GM18505 (cell line): ENCODE results near the gene GNG3.
"Not testable (repeated sequence)": the region's sequence is repeated elsewhere in the genome, so short reads cannot be mapped to it uniquely, and the experiment has no call there.

Source experiments
- ATAC-seq: cut with Tn5 transposase; IDR thresholded peaks from one replicate; pipeline ENCODE4 v1.9.1; 2021; ENCODE audit not compliant: unreplicated experiment
- POLR2A ChIP-seq: IDR thresholded peaks from 4 replicates; pipeline ENCODE4 v1.6.1; 2011; ENCODE audit warnings: borderline replicate concordance; ENCODE audit not compliant: insufficient read depth, insufficient read length; ENCODE audit errors: extremely low read depth

Gene GNG3

DNA sequence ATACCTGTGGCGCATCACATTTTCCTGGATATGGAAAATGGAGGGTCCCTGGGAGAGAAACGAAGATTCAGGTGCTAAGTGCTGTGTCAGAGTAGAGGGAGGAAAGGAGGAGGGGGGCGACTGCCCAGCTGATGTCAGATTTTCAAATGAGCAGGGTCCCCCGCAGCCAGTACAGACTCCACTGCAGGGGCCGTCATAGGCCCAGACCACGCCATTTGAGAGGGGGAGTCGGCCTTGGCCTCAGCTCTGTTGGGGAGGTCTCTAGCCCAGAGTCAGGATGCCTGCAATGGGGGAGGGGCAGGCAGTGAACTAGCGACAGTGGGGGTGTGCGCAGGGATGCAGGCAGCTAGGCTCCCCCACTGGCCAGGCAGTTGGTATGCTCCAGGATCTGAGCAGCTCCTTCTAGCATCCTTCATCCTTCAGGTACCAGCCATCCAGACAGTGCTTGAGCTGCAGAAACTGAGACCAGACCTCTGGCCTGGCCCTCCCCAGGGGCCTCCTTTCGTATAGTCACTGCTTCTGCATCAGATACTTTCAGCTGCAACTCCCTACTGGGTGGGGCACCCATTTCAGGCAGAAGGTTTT lies at the start of gene GNG3, which contains the start of gene BSCL2:
GNG3 (plus strand) TSS at position 400 of the 585 bp plus-strand sequence. CDS start 620 bp downstream, outside the sequence.
BSCL2 (minus strand) TSS at position 148 of the 585 bp plus-strand sequence. CDS start 229 bp downstream, outside the sequence.
- no peak for ATAC-seq
- TF ChIP-seq POLR2A, result no peak

DNA sequence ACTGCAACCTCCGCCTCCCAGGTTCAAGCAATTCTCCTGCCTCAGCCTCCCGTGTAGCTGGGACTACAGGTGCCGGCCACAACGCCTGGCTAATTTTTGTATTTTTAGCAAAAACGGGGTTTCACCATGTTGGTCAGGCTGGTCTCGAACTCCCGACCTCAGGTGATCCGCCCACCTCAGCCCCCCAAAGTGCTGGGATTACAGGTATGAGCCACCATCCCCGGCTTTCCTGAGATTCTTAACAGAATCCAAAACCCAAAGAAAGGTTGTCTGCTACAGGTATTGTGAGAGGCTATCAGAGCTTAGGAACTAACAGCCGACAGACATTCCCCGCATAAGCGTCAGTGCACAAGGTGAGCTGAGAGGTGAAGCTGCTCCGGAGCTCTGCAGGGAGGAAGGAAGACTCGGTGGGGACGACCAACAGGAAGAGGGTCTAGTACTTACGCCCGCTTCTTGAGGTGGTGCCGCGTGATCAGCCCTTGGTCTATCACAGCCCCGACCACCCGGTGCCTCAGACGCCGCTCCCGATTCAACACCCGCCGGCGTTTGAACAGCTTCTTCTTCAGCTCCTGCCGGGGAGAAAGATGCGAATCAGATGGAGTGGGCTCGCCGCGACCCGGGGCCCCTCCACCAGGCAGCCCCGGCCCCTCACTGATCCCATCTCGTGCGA lies 42.9 kb upstream of the GNG3 start:
- peak; percentile 12 for ATAC-seq
- no peak for TF ChIP-seq POLR2A

DNA sequence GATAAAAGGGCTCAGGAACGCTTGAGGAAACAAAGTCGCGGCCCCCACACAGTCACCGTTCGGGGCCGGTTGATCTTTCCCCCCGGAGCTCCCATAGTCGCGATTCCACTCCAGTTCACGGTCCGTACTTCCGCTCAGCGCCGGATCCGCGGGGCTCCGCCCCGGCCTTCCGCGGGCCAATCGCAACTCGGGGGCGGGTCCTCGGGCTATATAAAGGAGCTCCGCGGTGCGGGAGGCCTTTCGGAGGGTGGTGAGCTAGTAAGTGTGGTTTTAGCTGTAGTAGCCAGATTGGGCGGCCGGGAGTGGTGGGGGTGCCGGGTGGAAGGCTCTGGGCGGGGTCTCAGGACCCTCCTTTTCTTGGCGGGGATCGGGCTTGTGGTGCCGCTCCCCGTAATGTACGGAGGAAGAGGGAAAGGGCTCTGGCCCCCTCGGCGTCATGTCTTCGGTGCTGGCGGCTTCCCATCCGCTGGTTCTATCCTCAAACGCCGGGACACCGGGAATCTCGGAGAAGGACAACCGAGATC lies 42.3 kb upstream of the GNG3 start, which contains the start of the genes C11orf98 and CSKMT:
C11orf98 (minus strand) TSS at position 136 of the 524 bp plus-strand sequence; CDS start at position 95, 41 bp downstream.
CSKMT (plus strand) TSS at position 238 of the 524 bp plus-strand sequence. CDS start 568 bp downstream, outside the sequence.
- TF ChIP-seq POLR2A, result peak; percentile 100
- peak; percentile 76 for ATAC-seq

DNA sequence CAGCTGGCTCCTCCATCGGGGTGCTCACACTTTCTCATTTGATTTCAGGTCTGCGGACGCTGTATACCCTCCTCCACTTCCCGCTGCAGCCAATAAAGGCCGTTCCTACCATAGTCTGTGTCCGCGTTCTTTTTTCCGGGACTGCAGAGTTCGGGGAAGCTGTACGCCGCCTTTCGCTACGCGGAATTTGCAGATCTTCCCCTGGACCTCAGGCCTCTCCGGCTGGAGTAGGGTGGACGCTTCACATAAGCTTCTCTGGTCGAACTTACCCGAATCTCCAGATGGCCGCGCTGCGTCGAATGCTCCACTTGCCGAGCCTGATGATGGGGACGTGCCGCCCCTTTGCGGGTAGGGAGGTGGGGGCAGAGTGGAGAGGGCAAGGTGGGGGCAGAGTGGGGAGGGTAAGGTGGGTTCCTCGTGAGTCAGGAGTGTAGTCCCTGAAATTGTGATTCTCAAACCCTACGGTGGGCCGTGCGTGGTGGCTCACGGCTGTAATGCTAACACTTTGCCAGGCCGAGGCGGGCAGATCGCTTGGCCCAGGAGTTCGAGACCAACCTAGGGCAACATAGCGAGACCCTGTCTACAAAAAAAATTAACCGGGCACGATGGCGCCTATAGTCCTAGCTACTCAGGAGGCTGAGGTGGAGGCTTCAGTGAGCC lies 41.7 kb upstream of the GNG3 start:
- ATAC-seq, result peak; percentile 9
- TF ChIP-seq POLR2A, result no peak

DNA sequence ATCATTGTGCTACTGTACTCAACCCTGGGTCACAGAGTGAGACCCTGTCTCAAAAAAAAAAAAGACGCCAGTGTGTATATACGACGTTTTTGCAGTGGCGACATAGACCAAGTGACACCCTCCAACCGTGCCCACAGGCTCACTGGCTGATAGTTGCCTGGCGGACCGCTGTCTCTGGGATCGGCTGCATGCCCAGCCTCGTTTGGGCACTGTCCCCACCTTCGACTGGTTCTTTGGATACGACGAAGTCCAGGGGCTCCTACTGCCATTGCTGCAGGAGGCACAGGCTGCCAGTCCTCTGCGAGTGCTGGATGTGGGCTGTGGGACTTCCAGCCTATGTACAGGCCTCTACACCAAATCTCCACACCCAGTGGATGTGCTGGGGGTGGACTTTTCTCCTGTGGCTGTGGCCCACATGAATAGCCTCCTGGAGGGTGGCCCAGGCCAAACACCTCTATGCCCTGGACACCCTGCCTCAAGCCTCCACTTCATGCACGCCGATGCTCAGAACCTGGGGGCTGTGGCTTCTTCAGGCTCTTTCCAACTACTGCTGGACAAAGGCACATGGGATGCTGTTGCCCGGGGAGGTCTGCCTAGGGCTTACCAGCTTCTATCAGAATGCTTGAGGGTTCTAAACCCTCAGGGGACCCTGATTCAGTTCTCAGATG lies 41.1 kb upstream of the GNG3 start:
- TF ChIP-seq POLR2A, result peak; percentile 51
- ATAC-seq, result no peak

DNA sequence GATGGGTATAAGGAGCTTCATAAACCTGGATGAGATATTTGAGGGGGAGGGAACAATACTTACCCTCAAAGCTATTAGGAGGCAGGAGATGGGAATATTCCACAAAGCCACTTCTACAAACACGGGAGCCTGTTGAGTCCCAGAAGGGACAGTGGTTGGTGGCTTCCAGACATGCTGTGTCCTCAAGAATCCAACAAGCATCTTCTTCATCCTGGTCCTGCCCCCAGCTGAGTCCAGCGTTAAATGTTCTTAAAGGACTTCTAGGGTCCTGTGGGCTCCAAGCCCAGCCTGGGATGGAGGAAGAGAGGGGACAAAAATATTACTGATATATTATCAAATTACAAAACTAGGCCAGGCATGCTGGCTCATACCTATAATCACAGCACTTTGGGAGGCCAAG lies 40.0 kb upstream of the GNG3 start:
- no peak for ATAC-seq
- TF ChIP-seq POLR2A, result no peak

DNA sequence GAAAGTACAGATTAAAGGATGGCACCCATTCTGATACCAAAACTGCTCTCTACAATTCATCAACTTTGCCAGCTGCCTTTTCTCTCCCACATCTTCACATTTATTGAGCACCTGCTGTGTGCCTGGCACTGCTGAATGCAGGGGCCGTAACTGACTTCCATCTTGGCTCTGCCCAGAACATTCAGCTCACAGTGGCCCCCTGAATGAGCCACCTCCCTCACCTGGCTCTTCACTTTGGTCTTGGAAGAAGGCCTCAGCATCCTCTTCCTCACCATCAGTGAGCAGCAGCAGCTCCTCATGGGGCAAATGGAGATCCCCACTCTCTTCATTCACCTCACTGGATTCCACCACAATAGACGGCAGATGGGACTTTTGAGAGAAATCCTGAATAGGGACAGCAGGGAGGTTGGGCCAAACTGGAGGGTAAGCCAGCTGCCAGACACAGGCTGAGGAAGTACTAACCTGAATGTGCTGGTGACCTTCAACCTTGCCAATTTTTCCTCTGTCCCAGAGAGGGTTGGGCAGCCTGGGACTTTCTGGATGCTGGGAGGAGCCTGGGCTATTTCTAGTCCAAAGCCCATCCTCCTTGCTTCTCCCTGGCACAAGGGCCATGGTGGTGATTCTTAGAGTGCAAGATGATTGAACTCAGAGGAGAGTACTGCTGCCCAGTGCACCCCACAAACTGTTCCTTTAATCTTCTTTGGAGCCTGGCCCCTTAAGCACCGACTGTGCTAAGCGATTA lies 37.9 kb upstream of the GNG3 start:
- no peak for ATAC-seq
- no peak for TF ChIP-seq POLR2A

DNA sequence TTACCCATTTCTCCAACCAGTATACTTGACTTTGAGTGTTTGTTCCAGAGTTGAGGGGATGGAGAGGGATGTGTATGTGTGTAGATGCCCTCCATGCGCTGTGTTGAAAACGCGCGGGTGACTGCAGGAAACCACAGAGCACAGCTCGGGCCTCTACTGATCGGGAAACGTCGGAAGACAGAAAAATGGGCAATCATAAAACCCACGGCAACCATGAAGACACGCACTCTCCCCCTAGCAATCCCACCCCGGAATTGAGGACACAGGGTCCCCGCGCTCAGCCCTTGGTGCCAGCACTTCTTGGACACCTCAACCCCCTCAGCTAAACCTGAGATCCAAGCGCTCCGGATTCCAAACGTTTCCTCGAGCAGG lies 36.3 kb upstream of the GNG3 start:
- peak; percentile 12 for ATAC-seq
- no peak for TF ChIP-seq POLR2A

DNA sequence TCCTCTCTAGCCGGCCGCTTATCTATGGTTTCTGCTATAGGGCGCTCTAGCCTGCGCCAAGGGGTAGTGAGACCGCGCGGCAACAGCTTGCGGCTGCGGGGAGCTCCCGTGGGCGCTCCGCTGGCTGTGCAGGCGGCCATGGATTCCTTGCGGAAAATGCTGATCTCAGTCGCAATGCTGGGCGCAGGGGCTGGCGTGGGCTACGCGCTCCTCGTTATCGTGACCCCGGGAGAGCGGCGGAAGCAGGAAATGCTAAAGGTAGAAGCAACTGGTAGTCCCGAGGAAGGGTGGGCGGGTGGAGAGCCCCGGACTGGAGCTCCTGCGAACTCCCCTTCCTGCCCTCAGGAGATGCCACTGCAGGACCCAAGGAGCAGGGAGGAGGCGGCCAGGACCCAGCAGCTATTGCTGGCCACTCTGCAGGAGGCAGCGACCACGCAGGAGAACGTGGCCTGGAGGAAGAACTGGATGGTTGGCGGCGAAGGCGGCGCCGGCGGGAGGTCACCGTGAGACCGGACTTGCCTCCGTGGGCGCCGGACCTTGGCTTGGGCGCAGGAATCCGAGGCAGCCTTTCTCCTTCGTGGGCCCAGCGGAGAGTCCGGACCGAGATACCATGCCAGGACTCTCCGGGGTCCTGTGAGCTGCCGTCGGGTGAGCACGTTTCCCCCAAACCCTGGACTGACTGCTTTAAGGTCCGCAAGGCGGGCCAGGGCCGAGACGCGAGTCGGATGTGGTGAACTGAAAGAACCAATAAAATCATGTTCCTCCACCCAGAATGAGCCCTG lies 35.7 kb upstream of the GNG3 start, which contains the start of the genes LBHD1 and UQCC3:
LBHD1 (minus strand) TSS at position 660 of the 782 bp plus-strand sequence. CDS start 2,236 bp downstream, outside the sequence.
UQCC3 (plus strand) TSS at position 66 of the 782 bp plus-strand sequence; CDS start at position 139, 73 bp downstream.
- peak; percentile 84 for TF ChIP-seq POLR2A
- ATAC-seq, result peak; percentile 53

DNA sequence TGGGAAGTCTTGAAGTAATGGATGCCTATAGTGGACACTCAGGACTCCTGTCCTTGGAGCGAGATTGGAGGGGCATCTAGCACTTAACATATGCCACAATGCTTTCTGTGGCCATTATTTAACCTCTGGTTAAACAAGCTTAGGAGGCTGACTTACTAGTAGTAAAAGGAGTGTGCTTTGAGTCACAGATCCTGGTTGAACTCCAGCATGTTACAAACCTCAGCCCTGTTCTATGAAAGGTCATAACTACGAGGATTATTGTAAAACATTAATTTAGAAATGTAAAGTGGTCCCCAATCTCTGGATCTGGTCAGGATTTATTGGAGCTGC lies 34.3 kb upstream of the GNG3 start:
- ATAC-seq, result no peak
- TF ChIP-seq POLR2A, result no peak

DNA sequence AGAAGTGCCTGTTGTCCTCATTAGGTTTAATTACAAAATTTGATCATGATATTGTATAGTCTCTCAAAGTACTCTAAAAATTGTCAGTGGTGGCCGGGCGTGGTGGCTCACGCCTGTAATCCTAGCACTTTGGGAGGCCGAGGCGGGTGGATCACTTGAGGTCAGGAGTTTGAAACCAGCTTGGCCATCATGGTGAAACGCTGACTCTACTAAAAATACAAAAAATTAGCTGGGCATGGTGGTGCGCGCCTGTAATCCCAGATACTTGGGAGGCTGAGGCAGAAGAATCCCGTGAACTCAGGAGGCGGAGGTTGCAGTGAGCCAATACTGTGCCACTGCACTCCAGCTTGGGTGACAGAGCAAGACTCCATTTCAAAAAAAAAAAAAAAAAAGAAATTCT lies 32.1 kb upstream of the GNG3 start:
- not testable (repeated sequence) for ATAC-seq

DNA sequence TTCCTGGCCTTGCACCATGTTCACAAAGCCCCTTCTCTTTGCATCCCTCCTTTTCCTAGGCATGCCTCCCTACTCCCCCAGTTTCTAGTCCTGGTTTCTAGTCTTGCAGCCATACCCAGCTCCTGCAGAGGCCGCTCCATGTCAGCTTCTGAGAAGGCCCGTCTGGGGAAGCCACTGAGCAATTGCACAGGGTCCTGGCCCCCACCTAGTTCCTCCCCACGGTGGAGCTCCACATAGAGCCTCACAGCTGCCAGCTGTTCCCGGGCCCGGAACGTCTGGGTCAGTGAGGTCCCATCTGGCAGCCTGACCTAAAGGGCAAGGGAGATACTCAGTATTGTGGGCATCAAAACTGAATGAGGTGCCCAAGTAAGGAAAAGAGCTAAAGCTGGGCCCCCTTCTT lies 30.8 kb upstream of the GNG3 start:
- ATAC-seq, result no peak
- peak; percentile 19 for TF ChIP-seq POLR2A
